Stimulated activated CD8-positive, alpha-beta memory T cell treated with anti-CD3 and anti-CD28 coated beads, Interleukin-12 subunit alpha, Interleukin-12 subunit beta, amount 100 ng/mL, for 4 hours (primary cell): Measurements from ENCODE around the gene NXPE4.
"Not testable (repeated sequence)": the region's sequence is repeated elsewhere in the genome, so short reads cannot be mapped to it uniquely, and the experiment has no call there.

ENCODE experiments used
- DNase-seq: peaks from one replicate; pipeline ENCODE4 v3.0.0-alpha.2; 2020; ENCODE audit warnings: low read depth

The NXPE4 gene

DNA sequence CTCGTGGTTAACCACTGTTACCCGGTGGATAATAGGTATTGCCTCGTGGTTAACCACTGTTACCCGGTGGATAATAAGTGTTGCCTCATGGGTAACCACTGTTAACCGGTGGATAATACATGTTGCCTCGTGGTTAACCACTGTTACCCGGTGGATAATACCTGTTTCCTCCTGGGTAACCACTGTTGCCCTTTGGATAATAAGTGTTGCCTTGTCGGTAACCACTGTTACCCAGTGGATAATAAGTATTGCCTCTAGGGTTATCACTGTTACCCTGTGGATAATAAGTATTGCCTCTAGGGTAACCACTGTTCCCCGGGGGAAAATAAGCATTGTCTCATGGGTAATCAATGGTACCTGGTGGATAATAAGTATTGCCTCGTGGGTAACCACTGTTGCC is 15.0 kb upstream of the NXPE4 start:
- no peak for DNase-seq

DNA sequence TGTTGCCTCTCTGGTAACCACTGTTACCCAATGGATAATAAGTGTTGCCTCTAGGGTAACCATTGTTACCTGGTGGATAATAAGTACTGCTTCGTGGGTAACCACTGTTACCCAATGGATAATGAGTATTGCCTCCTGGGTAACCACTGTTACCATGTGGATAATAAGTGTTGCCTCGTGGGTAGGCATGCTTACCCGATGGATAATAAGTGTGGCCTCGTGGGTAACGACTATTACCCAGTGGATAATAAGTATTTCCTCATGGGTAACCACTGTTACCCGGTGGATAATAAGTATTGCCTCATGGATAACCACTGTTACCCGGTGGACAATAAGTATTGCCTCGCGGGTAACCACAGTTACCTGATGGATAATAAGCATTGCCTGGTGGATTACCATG is 13.8 kb upstream of the NXPE4 start:
- DNase-seq = no peak

GRCh38 chr11:114608605-114609004 is 13.0 kb upstream of the NXPE4 start:
- not testable (repeated sequence) for DNase-seq

DNA sequence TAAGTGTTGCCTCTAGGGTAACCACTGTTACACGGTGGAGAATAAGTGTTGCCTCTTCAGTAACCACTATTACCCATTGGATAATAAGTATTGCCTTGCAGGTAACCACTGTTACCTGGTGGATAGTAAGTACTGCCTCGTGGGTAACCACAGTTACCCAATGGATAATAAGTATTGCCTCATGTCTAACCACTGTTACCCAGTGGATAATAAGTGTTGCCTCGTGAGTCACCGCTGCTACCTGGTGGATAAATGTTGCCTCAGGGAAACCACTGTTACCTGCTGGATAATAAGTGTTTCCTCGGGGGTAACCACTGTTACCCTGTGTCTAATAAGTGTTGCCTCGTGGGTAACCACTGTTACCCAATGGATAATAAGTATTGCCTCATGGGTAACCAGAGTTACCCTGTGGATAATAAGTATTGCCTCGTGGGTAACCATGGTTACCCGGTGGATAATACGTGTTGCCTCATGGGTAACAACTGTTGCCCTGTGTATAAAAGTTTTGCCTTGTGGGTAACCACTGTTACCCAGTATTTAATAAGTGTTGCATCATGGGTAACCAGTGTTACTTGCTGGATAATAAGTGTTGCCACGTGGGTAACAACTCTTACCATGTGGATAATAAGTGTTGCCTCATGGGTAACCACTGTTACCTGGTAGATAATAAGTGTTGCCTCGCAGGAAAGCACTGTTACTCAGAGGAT is 12.3 kb upstream of the NXPE4 start:
- DNase-seq = no peak

GRCh38 chr11:114606802-114607075 is 11.2 kb upstream of the NXPE4 start:
- not testable (repeated sequence) for DNase-seq

GRCh38 chr11:114606003-114606801 is 10.6 kb upstream of the NXPE4 start:
- no peak for DNase-seq

DNA sequence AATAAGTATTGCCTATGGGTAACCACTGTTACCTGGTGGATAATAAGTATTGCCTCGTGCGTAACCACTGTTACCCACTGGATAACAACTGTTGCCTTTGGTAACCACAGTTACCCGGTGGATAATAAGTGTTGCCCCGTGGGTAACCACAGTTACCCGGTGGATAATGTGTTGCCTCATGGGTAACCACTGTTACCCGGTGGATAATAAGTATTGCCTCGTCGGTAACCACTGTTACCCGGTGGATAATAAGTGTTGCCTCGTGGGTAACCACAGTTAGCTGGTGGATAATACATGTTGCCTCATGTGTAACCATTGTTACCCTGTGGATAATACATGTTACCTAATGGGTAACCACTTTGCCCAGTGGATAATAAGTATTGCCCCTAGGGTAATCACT is 9.8 kb upstream of the NXPE4 start:
- DNase-seq = no peak

DNA sequence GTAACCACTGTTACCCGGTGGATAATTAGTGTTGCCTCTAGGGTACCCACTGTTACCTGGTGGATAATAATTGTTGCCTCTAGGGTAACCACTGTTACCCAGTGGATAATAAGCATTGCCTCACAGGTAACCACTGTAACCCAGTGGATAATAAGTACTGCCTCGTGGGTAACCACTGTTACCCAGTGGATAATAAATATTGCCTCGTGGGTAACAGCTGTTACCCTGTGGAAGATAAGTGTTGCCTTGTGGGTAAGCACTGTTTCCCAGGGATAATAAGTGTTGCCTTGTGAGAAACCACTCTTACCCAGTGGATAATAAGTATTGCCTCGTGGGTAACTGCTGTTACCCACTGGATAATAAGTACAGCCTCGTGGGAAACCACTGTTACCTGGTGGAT is 9.3 kb upstream of the NXPE4 start:
- DNase-seq = no peak

DNA sequence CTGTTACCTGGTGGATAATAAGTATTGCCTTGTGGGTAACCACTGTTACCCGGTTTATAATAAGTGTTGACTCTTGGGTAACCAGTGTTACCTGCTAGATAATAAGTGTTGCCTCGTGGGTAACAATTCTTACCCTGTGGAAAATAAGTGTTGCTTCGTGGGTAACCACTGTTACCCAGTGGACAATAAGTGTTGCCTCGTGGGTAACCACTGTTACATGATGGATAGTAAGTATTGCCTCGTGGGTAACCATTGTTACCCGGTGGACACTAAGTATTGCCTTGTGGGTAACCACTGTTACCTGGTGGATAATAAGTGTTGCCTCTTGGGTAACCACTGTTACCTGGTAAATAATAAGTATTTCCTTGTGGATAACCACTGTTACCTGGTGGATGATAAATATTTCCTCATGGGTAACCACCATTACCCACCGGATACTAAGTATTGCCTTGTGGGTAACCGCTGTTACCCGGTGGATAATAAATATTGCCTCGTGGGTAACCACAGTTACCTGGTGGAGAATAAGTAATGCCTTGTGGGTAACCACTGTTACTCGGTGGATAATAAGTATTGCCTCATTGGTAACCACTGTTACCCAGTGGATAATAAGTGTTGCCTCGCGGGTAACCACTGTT is 8.7 kb upstream of the NXPE4 start:
- no peak for DNase-seq

- DNase-seq = not testable (repeated sequence)
These were observed 7.6 kb upstream of the NXPE4 start for GRCh38 chr11:114603151-114603550.

- no peak for DNase-seq
These were observed 2.9 kb upstream of the NXPE4 start for GRCh38 chr11:114598461-114598860.

GRCh38 chr11:114596175-114596919 is 761 bp upstream of the NXPE4 start:
- DNase-seq = no peak

GRCh38 chr11:114594703-114595102 is 883 bp downstream of the NXPE4 start:
- no peak for DNase-seq

- DNase-seq = no peak
These were observed 8.1 kb downstream of the NXPE4 start for GRCh38 chr11:114587398-114587953.

GRCh38 chr11:114586797-114587196 is 8.8 kb downstream of the NXPE4 start:
- no peak for DNase-seq

GRCh38 chr11:114571712-114572111 is 23.9 kb downstream of the NXPE4 start:
- DNase-seq = no peak

DNA sequence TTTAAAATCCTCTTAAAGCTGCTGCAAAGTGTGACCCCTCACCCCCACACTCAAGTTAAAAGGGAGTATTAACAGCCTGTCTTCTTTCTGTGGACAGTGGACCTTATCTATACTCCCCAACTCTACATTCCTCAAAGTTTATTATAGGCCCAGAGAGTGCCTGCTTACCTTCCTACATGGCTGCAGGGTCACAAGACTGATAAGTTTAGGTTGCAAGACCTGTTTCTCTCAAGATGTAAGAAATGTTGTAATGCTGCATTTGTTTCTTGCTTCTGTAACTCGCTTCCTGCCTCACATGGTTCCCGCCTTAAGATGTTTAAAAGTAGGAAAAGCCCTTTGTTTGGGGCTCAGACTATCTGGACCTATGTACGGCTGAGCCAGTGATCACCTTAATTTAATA is 25.8 kb downstream of the NXPE4 start:
- DNase-seq = no peak

- DNase-seq = no peak
These were observed 29.3 kb downstream of the NXPE4 start for GRCh38 chr11:114566276-114566675.

GRCh38 chr11:114564831-114565230 is 30.8 kb downstream of the NXPE4 start:
- no peak for DNase-seq

- DNase-seq = no peak
These were observed 32.5 kb downstream of the NXPE4 start for GRCh38 chr11:114563077-114563476.

GRCh38 chr11:114562166-114562916 is 33.2 kb downstream of the NXPE4 start:
- no peak for DNase-seq
